ENCODE measurements around the gene NIT2. TPM values are rescaled to one million over a fixed set of nuclear protein-coding genes. Genes with fewer than 3 reads are reported as not detected.

NIT2 gene
- 10 to 100 TPM; 45.3 to 60.1 TPM for total RNA-seq

- peaks cover 9% of the 10 kb centered on the region for H3K36me3 Mint-ChIP-seq (ENCODE audit: low read depth)
- H3K27ac Mint-ChIP-seq, result peak within 1 kb of the TSS; percentile 90
- peak within 1 kb of the TSS; percentile 92 for H3K4me3 Mint-ChIP-seq
- no peaks in the 10 kb centered on the region for H3K9me3 Mint-ChIP-seq
- H3K27me3 Mint-ChIP-seq, result no peaks in the 10 kb centered on the region
- peaks cover 11% of the 10 kb centered on the region for H3K4me1 Mint-ChIP-seq
- peak; percentile 98 for ATAC-seq (replicated peaks)
These were observed at the start of gene NIT2 for GRCh38 chr3:100334488-100335351. Gene NIT2, plus strand, starts transcription at chr3:100334757. Its CDS starts 35 bp downstream, at chr3:100334792.

GRCh38 chr3:100288288-100288894 is 46.2 kb upstream of the NIT2 start:
- H3K27me3 Mint-ChIP-seq, result no peaks in the 10 kb centered on the region

GRCh38 chr3:100289339-100289738 is 45.2 kb upstream of the NIT2 start:
- Mint-ChIP-seq H3K4me3 (no peak overlapping the region), H3K36me3 (ENCODE audit: low read depth) (peaks cover 68% of the 10 kb centered on the region), H3K9me3 (no peaks in the 10 kb centered on the region), H3K4me1 (no peaks in the 10 kb centered on the region), H3K27ac (no peak overlapping the region), H3K27me3 (no peaks in the 10 kb centered on the region)
- ATAC-seq (replicated peaks), result no peak

More at GRCh38 chr3:100288288-100288894, 46.2 kb upstream of the NIT2 start:
- Mint-ChIP-seq H3K4me3 (no peak overlapping the region), H3K27ac (no peak overlapping the region), H3K4me1 (no peaks in the 10 kb centered on the region), H3K9me3 (no peaks in the 10 kb centered on the region), H3K36me3 (ENCODE audit: low read depth) (peaks cover 75% of the 10 kb centered on the region)
- no peak for ATAC-seq (replicated peaks)

- no peaks in the 10 kb centered on the region for H3K4me1 Mint-ChIP-seq
- no peaks in the 10 kb centered on the region for H3K27me3 Mint-ChIP-seq
- H3K4me3 Mint-ChIP-seq, result no peak overlapping the region
- H3K36me3 Mint-ChIP-seq (ENCODE audit: low read depth), result peaks cover 78% of the 10 kb centered on the region
- no peak for ATAC-seq (replicated peaks)
- H3K9me3 Mint-ChIP-seq, result no peaks in the 10 kb centered on the region
- H3K27ac Mint-ChIP-seq, result no peak overlapping the region
These were observed 39.5 kb upstream of the NIT2 start for GRCh38 chr3:100295089-100295488.

- Mint-ChIP-seq H3K27me3 (no peaks in the 10 kb centered on the region), H3K27ac (no peak overlapping the region)
- no peak for ATAC-seq (replicated peaks)
These were observed 36.8 kb upstream of the NIT2 start for GRCh38 chr3:100297784-100298183.

GRCh38 chr3:100299016-100299415 is 35.5 kb upstream of the NIT2 start:
- Mint-ChIP-seq H3K27ac (no peak overlapping the region), H3K4me1 (no peaks in the 10 kb centered on the region), H3K27me3 (no peaks in the 10 kb centered on the region), H3K4me3 (no peak overlapping the region), H3K36me3 (ENCODE audit: low read depth) (peaks cover 95% of the 10 kb centered on the region), H3K9me3 (no peaks in the 10 kb centered on the region)
- no peak for ATAC-seq (replicated peaks)

More at GRCh38 chr3:100297784-100298183, 36.8 kb upstream of the NIT2 start:
- Mint-ChIP-seq H3K9me3 (no peaks in the 10 kb centered on the region), H3K4me1 (no peaks in the 10 kb centered on the region), H3K36me3 (ENCODE audit: low read depth) (peaks cover 84% of the 10 kb centered on the region), H3K4me3 (no peak overlapping the region)

GRCh38 chr3:100306695-100307094 is 27.9 kb upstream of the NIT2 start:
- H3K4me1 Mint-ChIP-seq, result no peaks in the 10 kb centered on the region
- ATAC-seq (replicated peaks), result no peak
- H3K27ac Mint-ChIP-seq, result peak overlapping the region; percentile 10

GRCh38 chr3:100310355-100310965 is 24.1 kb upstream of the NIT2 start:
- ATAC-seq (replicated peaks), result no peak
- Mint-ChIP-seq H3K27me3 (no peaks in the 10 kb centered on the region), H3K27ac (no peak overlapping the region), H3K9me3 (no peaks in the 10 kb centered on the region), H3K36me3 (ENCODE audit: low read depth) (peaks cover 49% of the 10 kb centered on the region), H3K4me1 (no peaks in the 10 kb centered on the region), H3K4me3 (no peak overlapping the region)

More at GRCh38 chr3:100306695-100307094, 27.9 kb upstream of the NIT2 start:
- H3K36me3 Mint-ChIP-seq (ENCODE audit: low read depth), result peaks cover 76% of the 10 kb centered on the region
- H3K9me3 Mint-ChIP-seq, result no peaks in the 10 kb centered on the region
- no peaks in the 10 kb centered on the region for H3K27me3 Mint-ChIP-seq
- no peak overlapping the region for H3K4me3 Mint-ChIP-seq

- no peaks in the 10 kb centered on the region for H3K4me1 Mint-ChIP-seq
- no peak overlapping the region for H3K4me3 Mint-ChIP-seq
- no peak for ATAC-seq (replicated peaks)
- H3K27ac Mint-ChIP-seq, result no peak overlapping the region
- no peaks in the 10 kb centered on the region for H3K27me3 Mint-ChIP-seq
- H3K9me3 Mint-ChIP-seq, result no peaks in the 10 kb centered on the region
- H3K36me3 Mint-ChIP-seq (ENCODE audit: low read depth), result peaks cover 49% of the 10 kb centered on the region
These were observed 23.5 kb upstream of the NIT2 start for GRCh38 chr3:100311011-100311410.

GRCh38 chr3:100316641-100317069 is 17.9 kb upstream of the NIT2 start:
- H3K27me3 Mint-ChIP-seq, result no peaks in the 10 kb centered on the region
- no peak overlapping the region for H3K27ac Mint-ChIP-seq
- no peaks in the 10 kb centered on the region for H3K9me3 Mint-ChIP-seq
- H3K4me1 Mint-ChIP-seq, result peaks cover 5% of the 10 kb centered on the region
- H3K36me3 Mint-ChIP-seq (ENCODE audit: low read depth), result peaks cover 37% of the 10 kb centered on the region
- no peak overlapping the region for H3K4me3 Mint-ChIP-seq
- ATAC-seq (replicated peaks), result peak; percentile 52

- peaks cover 5% of the 10 kb centered on the region for H3K4me1 Mint-ChIP-seq
- ATAC-seq (replicated peaks), result peak; percentile 39
- no peaks in the 10 kb centered on the region for H3K27me3 Mint-ChIP-seq
- peak overlapping the region; percentile 19 for H3K4me3 Mint-ChIP-seq
- no peaks in the 10 kb centered on the region for H3K9me3 Mint-ChIP-seq
- H3K36me3 Mint-ChIP-seq (ENCODE audit: low read depth), result peaks cover 41% of the 10 kb centered on the region
- H3K27ac Mint-ChIP-seq, result peak overlapping the region; percentile 68
These were observed 16.6 kb upstream of the NIT2 start for GRCh38 chr3:100317912-100318311.

GRCh38 chr3:100319951-100320350 is 14.6 kb upstream of the NIT2 start:
- no peak overlapping the region for H3K27ac Mint-ChIP-seq
- ATAC-seq (replicated peaks), result no peak
- H3K4me1 Mint-ChIP-seq, result peaks cover 5% of the 10 kb centered on the region
- H3K4me3 Mint-ChIP-seq, result no peak overlapping the region
- no peaks in the 10 kb centered on the region for H3K9me3 Mint-ChIP-seq
- H3K36me3 Mint-ChIP-seq (ENCODE audit: low read depth), result peaks cover 42% of the 10 kb centered on the region
- H3K27me3 Mint-ChIP-seq, result no peaks in the 10 kb centered on the region

- Mint-ChIP-seq H3K9me3 (no peaks in the 10 kb centered on the region), H3K4me1 (no peaks in the 10 kb centered on the region), H3K27me3 (no peaks in the 10 kb centered on the region), H3K36me3 (ENCODE audit: low read depth) (peaks cover 32% of the 10 kb centered on the region), H3K27ac (no peak overlapping the region), H3K4me3 (no peak overlapping the region)
- ATAC-seq (replicated peaks), result no peak
These were observed 10.5 kb upstream of the NIT2 start for GRCh38 chr3:100324044-100324443.

- Mint-ChIP-seq H3K9me3 (no peaks in the 10 kb centered on the region), H3K36me3 (ENCODE audit: low read depth) (peaks cover 18% of the 10 kb centered on the region), H3K27me3 (no peaks in the 10 kb centered on the region), H3K27ac (no peak overlapping the region), H3K4me1 (no peaks in the 10 kb centered on the region), H3K4me3 (no peak overlapping the region)
- no peak for ATAC-seq (replicated peaks)
These were observed 8.7 kb upstream of the NIT2 start for GRCh38 chr3:100325827-100326226.
